ENCODE results near the gene MPPED2. TPM values are rescaled to one million over a fixed set of nuclear protein-coding genes. Genes with fewer than 3 reads are reported as not detected.

MPPED2 gene
- polyA plus RNA-seq, 1 donor (not counting 4 experiments of a cell fraction or from before 2014, with no cell fraction given) = not detected

GRCh38 chr11:30582726-30583125 lies 3.4 kb downstream of the MPPED2 start:
- no peak for FAIRE-seq
- no peak overlapping the region for H3K4me2 ChIP-seq (ENCODE audit: control insufficient read depth, extremely low read depth, insufficient read depth, low read depth, low read length)
- no peak overlapping the region for H2AFZ ChIP-seq (ENCODE audit: control insufficient read depth, low read length)
- no peak overlapping the region for H3K4me3 ChIP-seq (ENCODE audit: control insufficient read depth in 2 of 3, extremely low read depth in 1 of 3, insufficient read depth in 2 of 3, low read depth in 1 of 3, low read length in 3 of 3)
- TF ChIP-seq CTCF (optimal IDR thresholded peaks at IDR 0.05 in 1 of 3, IDR thresholded peaks at IDR 0.05 in 1 of 3, conservative IDR thresholded peaks at IDR 0.05 in 1 of 3; ENCODE audit: extremely low read depth in 1 of 3, insufficient read depth in 2 of 3, low read length in 3 of 3) = no peak
- no peak for TF ChIP-seq EZH2 (IDR thresholded peaks at IDR 0.05; ENCODE audit: low read length)
- H3K9me1 ChIP-seq (ENCODE audit: control insufficient read depth, extremely low read depth, insufficient read depth, low read length) = no peaks in the 10 kb centered on the region
- H3K4me1 ChIP-seq (ENCODE audit: control insufficient read depth, extremely low read depth, insufficient read depth, low read length) = no peaks in the 10 kb centered on the region
- DNase-seq (ENCODE audit: low read depth, low spot score) = no peak
- dilution Hi-C loops (cut with MboI; ENCODE audit: extremely low pct_ligation_motif_present, low sequenced_read_pairs) = no loop called here
- H3K36me3 ChIP-seq (ENCODE audit: control insufficient read depth in 2 of 2, extremely low read depth in 1 of 2, insufficient read depth in 2 of 2, low read length in 2 of 2) = no peaks in the 10 kb centered on the region
- H3K9ac ChIP-seq (ENCODE audit: control insufficient read depth, extremely low read depth, insufficient read depth, low read length) = no peak overlapping the region
- no peaks in the 10 kb centered on the region for H3K79me2 ChIP-seq (ENCODE audit: control insufficient read depth, insufficient read depth, low read length)
- peaks cover 44% of the 10 kb centered on the region for H3K27me3 ChIP-seq (ENCODE audit: control insufficient read depth, extremely low read depth, insufficient read depth, low read length)
- H3K27ac ChIP-seq (ENCODE audit: control insufficient read depth, insufficient read depth, low read length) = no peak overlapping the region
- H3K9me3 ChIP-seq (ENCODE audit: control insufficient read depth, low read depth, low read length) = no peaks in the 10 kb centered on the region
- no peaks in the 10 kb centered on the region for H4K20me1 ChIP-seq (ENCODE audit: control insufficient read depth, extremely low read depth, insufficient read depth, low read length)

- no peak overlapping the region for H2AFZ ChIP-seq (ENCODE audit: control insufficient read depth, low read length)
- no peaks in the 10 kb centered on the region for H3K36me3 ChIP-seq (ENCODE audit: control insufficient read depth in 2 of 2, extremely low read depth in 1 of 2, insufficient read depth in 2 of 2, low read length in 2 of 2)
- no peak overlapping the region for H3K27ac ChIP-seq (ENCODE audit: control insufficient read depth, insufficient read depth, low read length)
- H3K4me1 ChIP-seq (ENCODE audit: control insufficient read depth, extremely low read depth, insufficient read depth, low read length) = no peaks in the 10 kb centered on the region
- no peak for FAIRE-seq
- no peaks in the 10 kb centered on the region for H3K9me1 ChIP-seq (ENCODE audit: control insufficient read depth, extremely low read depth, insufficient read depth, low read length)
- no peaks in the 10 kb centered on the region for H4K20me1 ChIP-seq (ENCODE audit: control insufficient read depth, extremely low read depth, insufficient read depth, low read length)
- no peak overlapping the region for H3K4me3 ChIP-seq (ENCODE audit: control insufficient read depth in 2 of 3, extremely low read depth in 1 of 3, insufficient read depth in 2 of 3, low read depth in 1 of 3, low read length in 3 of 3)
- TF ChIP-seq EZH2 (IDR thresholded peaks at IDR 0.05; ENCODE audit: low read length) = no peak
- TF ChIP-seq CTCF (optimal IDR thresholded peaks at IDR 0.05 in 1 of 3, IDR thresholded peaks at IDR 0.05 in 1 of 3, conservative IDR thresholded peaks at IDR 0.05 in 1 of 3; ENCODE audit: extremely low read depth in 1 of 3, insufficient read depth in 2 of 3, low read length in 3 of 3) = no peak
- no peaks in the 10 kb centered on the region for H3K79me2 ChIP-seq (ENCODE audit: control insufficient read depth, insufficient read depth, low read length)
- no peaks in the 10 kb centered on the region for H3K9me3 ChIP-seq (ENCODE audit: control insufficient read depth, low read depth, low read length)
- dilution Hi-C loops (cut with MboI; ENCODE audit: extremely low pct_ligation_motif_present, low sequenced_read_pairs) = no loop called here
- H3K27me3 ChIP-seq (ENCODE audit: control insufficient read depth, extremely low read depth, insufficient read depth, low read length) = peaks cover 33% of the 10 kb centered on the region
- DNase-seq (ENCODE audit: low read depth, low spot score) = no peak
- no peak overlapping the region for H3K9ac ChIP-seq (ENCODE audit: control insufficient read depth, extremely low read depth, insufficient read depth, low read length)
- no peak overlapping the region for H3K4me2 ChIP-seq (ENCODE audit: control insufficient read depth, extremely low read depth, insufficient read depth, low read depth, low read length)
Observed at GRCh38 chr11:30581675-30582074, 4.5 kb downstream of the MPPED2 start.

Measured in keratinocyte (primary cell).